ENCODE data around the gene SLC35F2. TPM values are rescaled to one million over a fixed set of nuclear protein-coding genes. Genes with fewer than 3 reads are reported as not detected.

Gene SLC35F2
- total RNA-seq, 1 donor, result 14.7 TPM

GRCh38 chr11:107816028-107816427, 42.6 kb downstream of the SLC35F2 start:
- H3K4me3 ChIP-seq (ENCODE audit: low read depth, low read length), result no peak overlapping the region
- no peak for DNase-seq (ENCODE audit: low read depth)
- no peak for TF ChIP-seq CTCF (IDR thresholded peaks at IDR 0.05; ENCODE audit: insufficient read depth, low read depth, low read length)

GRCh38 chr11:107810875-107811274, 47.7 kb downstream of the SLC35F2 start:
- no peak overlapping the region for H3K4me3 ChIP-seq (ENCODE audit: low read depth, low read length)
- DNase-seq (ENCODE audit: low read depth), result no peak
- no peak for TF ChIP-seq CTCF (IDR thresholded peaks at IDR 0.05; ENCODE audit: insufficient read depth, low read depth, low read length)

GRCh38 chr11:107808521-107808920, 50.1 kb downstream of the SLC35F2 start:
- no peak overlapping the region for H3K4me3 ChIP-seq (ENCODE audit: low read depth, low read length)
- no peak for DNase-seq (ENCODE audit: low read depth)
- TF ChIP-seq CTCF (IDR thresholded peaks at IDR 0.05; ENCODE audit: insufficient read depth, low read depth, low read length), result no peak

GRCh38 chr11:107804971-107805370, 53.6 kb downstream of the SLC35F2 start:
- DNase-seq (ENCODE audit: low read depth), result no peak
- H3K4me3 ChIP-seq (ENCODE audit: low read depth, low read length), result no peak overlapping the region
- no peak for TF ChIP-seq CTCF (IDR thresholded peaks at IDR 0.05; ENCODE audit: insufficient read depth, low read depth, low read length)

- DNase-seq (ENCODE audit: low read depth), result no peak
- H3K4me3 ChIP-seq (ENCODE audit: low read depth, low read length), result no peak overlapping the region
- TF ChIP-seq CTCF (IDR thresholded peaks at IDR 0.05; ENCODE audit: insufficient read depth, low read depth, low read length), result no peak
Observed at GRCh38 chr11:107804211-107804610, 54.4 kb downstream of the SLC35F2 start.

- TF ChIP-seq CTCF (IDR thresholded peaks at IDR 0.05; ENCODE audit: insufficient read depth, low read depth, low read length), result no peak
- no peak overlapping the region for H3K4me3 ChIP-seq (ENCODE audit: low read depth, low read length)
- no peak for DNase-seq (ENCODE audit: low read depth)
Observed at GRCh38 chr11:107801641-107802040, 56.9 kb downstream of the SLC35F2 start.

GRCh38 chr11:107799218-107799859, 59.2 kb downstream of the SLC35F2 start:
- no peak overlapping the region for H3K4me3 ChIP-seq (ENCODE audit: low read depth, low read length)
- DNase-seq (ENCODE audit: low read depth), result peak; percentile 68
- TF ChIP-seq CTCF (IDR thresholded peaks at IDR 0.05; ENCODE audit: insufficient read depth, low read depth, low read length), result peak; percentile 98

All from fibroblast of villous mesenchyme (primary cell).